Measurements from ENCODE around the gene ADAM15.

ADAM15 gene

DNA sequence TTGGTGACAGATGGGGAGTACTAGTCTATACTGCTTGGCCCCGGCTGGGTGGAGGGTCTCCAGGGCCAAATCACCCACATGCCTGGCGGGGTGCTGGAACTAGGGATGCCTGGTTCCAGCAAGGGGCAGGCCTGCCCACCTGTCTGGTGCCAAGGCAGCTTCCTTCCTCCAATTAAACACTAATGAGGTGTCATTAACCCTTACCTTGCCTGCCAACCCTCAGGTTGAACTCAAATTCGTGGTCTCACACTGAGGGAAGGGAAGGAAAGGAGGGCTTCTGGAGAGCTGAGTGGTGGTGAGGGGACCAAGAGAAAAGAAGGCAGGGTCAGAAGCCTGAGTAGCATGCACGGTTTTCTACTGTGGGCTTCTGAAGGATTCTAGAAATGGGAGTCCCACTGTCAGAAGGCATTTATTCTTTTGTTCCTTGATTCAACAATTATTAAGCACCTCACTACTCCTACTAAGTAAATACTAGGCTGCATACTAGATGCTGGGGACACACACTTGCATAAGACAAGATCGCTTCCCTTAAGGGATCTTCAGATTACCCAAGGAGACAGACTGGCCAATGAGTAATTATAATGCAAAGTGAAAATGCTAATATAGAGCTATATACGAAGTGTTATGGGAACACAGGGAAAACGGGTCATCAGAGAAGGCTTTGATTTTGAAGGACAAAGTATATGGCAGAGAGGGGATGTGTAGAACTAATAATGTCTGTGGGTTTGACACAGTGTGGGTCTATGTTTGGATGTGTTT, 21.6 kb downstream of the ADAM15 start:
- no peak for DNase-seq (ENCODE audit: low spot score)

DNA sequence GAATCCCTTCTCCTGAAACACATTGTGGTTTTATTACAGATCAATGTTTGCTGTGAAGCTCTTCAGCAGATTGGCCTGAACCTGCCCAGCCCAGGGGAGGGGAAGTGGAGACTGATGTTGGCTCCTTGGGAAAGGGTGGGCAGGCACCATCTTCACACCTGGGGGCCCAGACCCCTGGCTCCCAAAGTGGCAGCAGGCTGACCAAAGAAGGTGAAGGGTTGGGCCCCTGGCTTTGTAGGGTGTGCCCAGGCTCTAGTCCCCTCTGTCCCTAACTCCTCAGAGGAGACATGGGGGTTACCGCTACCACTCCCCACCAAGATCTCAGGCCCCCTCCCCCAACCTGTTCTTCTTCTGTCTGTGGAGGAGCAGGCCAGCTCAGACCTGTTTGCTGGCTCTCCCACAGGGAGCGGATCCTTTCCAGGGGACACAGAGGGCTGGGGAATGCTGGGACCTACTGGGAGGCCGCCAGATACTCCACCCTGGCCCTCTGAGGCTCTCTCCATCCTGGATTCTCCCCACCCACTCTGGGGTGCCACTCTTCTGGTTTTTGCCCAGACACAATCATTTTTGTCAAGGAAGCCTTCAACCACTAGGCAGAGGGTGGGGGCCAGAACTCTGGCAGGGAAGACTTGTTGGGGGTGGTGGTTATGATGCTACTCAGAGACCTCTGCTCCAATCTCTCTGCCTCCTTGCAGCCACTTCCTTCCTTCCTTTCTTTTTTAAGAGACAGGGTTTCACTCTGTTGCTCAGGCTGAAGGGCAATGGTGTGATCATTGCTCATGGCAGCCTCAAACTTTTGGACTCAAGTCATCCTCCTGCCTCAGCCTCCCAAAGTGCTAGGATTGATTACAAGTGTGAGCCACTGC, 22.5 kb downstream of the ADAM15 start:
- no peak for DNase-seq (ENCODE audit: low spot score)

DNA sequence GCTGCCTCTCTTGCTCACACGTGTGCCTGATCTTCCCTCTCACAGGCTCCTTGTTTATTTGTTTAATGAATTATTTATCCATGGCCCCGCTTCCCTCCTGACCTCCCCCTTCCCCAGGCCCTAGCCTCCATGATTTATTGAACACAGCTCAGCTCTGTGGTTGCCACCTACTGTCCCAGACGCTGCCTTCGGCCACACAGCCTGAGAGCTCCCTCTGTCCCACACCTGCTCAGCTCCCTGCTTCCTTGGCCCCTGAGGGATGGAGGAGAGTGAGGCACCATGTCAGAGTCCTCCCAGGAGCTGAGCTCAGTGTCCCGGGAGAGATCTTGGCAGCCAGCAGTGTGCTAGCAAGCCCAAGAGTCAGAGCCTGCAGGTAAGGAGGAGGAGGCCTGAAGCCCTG, 24.4 kb downstream of the ADAM15 start:
- no peak for DNase-seq (ENCODE audit: low spot score)

DNA sequence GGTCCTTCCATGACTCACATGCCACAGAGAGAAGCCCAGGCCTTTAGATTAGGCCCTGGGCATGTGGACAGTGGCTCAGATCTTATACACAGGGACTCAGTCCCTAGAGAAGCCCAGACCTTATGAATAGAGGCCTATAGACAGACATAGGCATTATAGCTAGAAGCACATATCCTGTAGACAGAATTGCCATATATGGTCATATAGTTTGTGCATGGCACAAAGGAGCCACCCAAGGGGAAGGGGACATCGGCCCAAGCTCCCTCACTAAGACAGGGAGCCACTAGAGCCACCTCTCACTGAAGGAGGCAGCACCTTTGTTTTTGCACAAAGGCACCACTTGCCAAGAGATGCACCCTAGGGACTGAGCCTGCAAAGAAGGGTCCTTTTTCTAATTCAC, 25.3 kb downstream of the ADAM15 start:
- DNase-seq (ENCODE audit: low spot score), result no peak

DNA sequence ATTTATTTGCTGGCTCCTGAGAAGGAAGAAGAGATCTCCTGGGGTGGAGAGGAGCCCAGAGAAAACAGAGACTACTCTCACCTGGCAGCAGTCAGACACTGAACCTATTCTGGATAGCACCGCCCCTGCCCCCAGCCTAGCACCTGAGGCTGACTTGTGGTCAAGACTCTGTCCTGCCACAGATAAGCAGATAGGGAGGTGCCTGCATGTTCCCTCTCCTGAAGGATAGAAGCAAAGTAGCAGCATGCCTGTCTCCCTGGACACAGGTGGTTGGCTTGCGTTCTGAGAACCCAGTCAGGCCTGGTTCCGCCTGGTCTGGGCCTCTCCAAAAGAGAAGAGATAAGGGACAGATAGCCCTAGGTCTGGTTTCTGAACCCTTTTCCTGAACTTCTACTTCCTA, 26.2 kb downstream of the ADAM15 start:
- no peak for DNase-seq (ENCODE audit: low spot score)

DNA sequence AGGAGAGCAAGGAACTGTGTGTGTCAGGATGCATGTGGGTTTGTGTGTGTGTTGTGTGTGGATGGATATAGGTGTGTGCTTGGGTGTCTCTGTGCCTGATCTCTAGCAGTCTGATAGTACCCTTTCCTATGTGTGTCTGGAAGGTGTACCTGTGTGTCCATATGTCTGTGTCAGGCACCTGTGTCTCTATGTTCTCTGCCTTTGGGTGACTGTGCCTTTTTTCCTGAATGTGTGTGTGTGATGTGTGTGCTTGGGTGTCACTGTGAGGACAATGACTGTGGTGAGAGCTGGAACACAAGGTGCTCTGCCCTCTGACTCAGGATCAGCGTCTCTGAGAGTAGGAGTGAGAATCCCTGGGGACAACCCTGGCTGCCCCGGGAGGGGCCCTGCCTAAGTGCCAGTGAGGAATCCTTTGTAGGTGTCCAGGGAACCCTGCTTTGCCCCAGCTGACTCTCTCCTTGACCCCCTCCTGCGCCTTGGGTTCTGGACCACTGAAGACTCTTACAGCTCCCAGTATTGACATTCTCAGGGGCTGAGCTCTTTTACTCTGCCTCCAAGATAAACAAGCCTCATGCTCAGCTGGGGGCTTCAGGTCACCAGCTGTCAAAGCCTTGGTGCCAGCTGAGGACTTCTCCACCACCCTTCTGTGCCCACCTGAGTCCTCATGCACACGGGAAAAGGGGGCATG, 26.8 kb downstream of the ADAM15 start:
- no peak for DNase-seq (ENCODE audit: low spot score)

DNA sequence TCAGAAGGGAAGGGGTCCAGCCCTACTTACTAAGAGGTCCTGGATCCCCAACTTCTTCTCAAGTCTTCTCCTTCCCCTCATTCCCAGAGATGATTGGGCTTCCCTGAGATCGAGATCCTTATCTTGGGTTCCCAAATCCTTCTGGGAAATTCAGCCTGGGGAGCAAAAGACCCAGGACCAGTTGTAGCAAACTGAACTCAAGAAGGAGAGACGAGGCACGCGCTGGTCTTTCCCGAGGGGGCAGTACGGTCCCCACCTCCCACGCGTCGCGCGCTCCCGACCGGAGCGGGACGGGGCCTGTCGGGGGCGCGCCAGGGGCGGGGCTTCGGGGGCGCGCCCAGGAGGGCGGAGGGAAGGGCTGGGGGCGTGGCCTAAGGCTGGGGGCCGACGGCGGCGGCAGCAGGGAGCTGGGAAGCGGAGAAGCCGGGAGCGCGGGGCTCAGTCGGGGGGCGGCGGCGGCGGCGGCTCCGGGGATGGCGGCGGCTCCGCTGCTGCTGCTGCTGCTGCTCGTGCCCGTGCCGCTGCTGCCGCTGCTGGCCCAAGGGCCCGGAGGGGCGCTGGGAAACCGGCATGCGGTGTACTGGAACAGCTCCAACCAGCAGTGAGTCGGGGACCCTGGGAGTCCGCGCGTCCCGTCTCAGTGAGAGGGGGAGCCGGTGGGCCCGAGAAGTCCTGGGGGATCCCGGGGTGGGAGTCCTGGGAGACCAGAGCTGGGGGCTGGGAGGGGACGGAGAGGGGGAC, 27.5 kb downstream of the ADAM15 start, which contains the start of gene EFNA3:
Gene EFNA3, plus strand, starts transcription at position 369 of the 741 bp plus-strand sequence. Its CDS starts 105 bp downstream, at position 474.
- peak; percentile 93 for DNase-seq (ENCODE audit: low spot score)

DNA sequence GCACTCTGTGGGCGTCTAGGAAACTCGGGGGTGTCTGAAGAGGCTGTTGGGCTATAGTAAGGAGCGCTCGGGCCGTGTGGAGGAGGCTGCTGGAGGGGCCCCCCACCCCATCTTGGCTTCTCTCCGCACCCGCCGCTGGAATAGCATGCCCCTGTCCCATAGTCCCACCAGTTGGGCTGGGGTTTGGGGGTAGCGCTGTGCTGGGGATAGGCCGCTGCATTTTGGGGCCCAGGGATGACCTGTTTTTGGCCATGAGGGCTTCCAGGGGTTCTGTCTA, 28.0 kb downstream of the ADAM15 start:
- no peak for DNase-seq (ENCODE audit: low spot score)

DNA sequence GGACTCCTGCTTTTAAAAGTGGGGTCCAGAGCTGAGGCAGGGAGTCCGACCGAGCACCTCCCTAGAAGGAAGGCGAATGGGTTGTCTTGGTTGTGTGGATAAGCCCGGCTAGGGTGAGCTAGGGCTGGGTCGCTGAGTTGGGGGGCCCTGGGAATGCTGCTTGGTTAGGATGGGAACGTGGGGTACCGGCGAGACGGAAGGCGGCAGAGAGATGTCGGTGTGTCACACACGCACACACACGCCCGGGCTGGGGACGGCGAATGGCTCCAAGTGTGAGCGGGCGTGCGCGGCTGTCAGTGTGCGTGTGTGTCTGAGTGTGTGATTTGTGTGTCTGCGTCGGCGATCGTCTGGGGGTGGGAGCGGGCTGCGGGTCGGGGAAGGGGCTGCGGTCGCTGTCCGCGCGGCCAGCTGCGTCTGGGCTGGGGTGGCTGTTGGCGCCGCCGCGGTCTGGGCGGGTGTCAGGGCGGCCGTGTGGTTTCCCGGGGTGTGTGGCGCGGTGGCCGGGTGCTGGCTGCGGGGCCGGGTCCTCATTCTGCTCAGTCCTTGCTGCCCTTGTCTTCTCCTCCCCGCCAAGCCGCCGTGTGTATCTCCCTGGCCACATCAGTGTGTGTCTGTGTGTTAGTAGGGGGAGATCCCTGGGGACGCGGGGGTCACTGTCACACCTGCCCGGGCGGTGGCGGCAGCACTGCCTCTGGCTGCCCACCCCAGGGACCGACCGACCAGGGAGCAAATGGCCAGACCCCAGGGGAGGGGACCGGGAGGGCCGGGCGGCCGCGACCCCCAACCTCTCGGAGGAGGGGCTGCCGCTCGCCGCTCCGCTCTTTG, 28.6 kb downstream of the ADAM15 start:
- DNase-seq (ENCODE audit: low spot score), result peak; percentile 23

DNA sequence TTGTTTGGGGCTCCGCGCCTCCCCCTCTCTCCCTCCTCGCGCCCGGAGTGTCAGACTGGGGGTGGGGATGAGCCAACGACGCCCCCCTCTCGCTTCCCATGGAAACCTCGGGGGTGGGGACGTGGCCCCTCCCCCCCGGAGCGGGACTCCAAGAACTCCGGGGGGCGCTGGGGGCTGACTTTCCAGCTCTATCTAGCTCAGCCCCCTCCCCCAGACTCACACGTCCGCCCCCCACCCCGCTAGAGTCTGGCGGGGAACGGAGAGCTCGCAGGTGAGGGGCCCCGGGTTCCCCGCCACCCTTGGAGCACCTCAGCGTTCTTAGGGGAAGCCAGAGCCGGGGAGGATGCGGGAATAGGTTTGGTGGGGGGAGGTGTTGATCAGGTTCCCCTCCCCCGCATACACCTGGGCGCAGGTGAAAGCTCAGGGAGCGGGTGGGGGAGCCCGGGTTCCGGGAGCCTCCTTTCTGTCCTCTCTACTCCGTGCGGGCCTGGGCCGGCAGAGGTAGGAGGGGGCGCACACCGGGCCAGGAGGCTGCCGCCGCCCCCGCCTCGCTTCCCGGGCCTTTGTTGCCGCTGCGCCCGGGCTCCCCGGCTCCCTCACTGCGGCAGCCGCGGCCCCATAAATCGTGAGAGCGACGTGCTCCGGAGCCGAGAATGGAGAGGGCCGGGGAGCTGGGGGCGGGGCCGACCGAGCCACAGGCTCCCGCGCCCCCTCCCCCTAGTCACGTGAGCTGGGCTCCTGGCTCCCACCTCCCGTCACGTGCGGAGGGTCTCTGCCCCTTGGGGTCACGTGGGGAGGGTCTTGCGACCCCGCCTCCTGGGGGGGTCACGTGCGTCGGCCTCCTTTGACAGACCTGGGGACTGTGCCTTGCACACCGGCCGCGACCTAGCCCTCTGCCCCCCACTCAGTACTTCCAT, 29.5 kb downstream of the ADAM15 start:
- DNase-seq (ENCODE audit: low spot score), result peak; percentile 77

DNA sequence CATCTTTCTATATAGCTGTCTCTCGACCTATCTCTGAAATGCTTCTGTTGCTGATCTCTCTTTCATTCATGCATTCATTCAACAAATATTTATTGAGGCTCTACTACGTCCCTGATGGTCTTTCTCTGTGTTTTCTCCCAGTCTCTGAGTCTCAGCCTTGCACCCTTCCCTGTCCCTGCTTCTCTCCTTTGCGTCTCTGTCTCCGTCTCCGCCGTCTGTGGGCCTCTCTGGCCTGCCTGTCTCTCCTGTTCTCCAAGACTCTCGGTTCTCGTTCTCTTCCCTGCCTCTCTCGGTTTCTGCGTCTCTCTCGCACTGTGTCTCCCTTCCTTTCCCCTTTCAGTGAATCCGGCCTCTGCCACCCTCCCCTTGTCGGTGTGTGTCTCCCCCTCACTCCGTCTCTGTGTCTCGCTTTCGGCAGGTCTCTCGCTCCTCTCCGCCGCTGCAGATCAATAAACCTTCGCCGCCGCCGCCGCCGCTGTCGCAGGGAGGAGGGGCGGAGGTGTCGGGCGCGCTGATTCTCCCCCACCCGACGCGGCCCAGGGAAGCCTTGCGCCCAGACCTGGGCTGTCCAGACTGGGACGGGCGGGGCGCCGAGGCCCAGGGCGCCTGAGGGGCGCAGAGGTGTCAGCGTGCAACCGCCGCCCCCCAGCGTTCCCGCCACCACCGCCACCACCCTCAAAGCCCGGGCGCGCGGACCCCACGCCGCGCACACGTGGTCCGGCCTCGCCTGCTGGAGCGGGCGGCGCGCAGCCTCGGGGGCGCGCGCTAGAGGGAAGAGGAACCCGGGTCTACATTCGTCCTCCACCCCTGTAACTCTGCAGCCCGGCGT, 30.6 kb downstream of the ADAM15 start:
- no peak for DNase-seq (ENCODE audit: low spot score)

DNA sequence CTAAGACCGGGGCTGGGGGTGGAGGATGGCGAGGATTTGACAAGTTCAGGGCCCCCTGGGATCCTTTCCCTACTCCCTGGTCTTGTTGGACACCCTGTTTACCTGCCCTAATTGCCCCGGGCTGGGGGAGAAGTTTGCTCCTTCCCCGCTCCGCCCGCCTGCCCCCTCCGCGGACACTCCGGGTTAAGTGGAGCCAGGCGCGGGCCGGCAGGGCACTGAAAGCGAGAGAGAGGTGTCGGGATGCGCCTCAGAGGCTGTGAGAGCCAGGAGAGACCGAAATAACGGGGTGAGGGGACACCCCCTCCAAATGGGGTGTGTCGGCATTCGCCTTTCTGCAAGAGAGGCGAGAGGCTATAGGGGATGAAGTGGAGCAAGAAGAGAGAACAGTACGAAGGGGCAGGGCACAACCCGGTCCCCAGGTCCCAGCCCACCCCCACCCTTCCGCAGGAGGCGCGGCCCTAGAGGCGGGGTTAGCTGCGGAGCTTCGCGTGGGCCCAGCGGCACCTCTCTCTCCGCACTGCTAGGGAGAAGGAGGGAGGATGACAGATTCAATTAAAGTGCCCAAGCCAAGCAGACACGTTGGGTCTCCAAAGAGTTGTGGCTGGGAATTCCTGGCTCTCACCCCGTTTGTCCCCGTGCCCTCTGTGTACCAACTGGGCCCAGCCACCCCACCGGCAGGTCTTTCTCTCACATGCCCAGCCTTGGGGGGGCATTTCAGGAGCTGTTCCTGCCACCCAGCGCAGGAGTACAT, 31.4 kb downstream of the ADAM15 start:
- no peak for DNase-seq (ENCODE audit: low spot score)

DNA sequence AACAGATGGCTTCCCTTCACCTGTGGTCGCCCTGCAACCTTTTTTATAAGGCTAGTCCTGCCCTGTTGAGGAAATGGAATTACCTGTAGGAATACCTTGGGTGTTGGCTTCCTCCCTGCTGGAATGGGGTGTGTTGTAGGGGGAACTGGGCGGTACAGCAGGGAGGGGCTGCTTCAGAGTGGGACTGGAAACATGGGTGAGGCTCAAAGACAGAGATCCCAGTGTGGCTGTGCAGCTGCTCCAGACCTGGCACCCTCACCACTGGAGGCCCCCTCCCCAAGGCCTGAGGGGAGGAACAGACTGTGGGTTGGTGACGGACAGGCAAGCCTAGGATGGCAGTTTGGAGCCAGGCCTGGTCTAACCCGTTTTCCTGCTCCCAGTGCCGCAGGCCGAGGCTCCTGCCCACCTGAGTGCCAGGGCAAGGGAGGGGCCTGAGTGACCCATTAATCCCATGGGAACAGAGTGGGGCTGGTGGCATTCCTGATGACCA, 32.0 kb downstream of the ADAM15 start:
- DNase-seq (ENCODE audit: low spot score), result no peak

DNA sequence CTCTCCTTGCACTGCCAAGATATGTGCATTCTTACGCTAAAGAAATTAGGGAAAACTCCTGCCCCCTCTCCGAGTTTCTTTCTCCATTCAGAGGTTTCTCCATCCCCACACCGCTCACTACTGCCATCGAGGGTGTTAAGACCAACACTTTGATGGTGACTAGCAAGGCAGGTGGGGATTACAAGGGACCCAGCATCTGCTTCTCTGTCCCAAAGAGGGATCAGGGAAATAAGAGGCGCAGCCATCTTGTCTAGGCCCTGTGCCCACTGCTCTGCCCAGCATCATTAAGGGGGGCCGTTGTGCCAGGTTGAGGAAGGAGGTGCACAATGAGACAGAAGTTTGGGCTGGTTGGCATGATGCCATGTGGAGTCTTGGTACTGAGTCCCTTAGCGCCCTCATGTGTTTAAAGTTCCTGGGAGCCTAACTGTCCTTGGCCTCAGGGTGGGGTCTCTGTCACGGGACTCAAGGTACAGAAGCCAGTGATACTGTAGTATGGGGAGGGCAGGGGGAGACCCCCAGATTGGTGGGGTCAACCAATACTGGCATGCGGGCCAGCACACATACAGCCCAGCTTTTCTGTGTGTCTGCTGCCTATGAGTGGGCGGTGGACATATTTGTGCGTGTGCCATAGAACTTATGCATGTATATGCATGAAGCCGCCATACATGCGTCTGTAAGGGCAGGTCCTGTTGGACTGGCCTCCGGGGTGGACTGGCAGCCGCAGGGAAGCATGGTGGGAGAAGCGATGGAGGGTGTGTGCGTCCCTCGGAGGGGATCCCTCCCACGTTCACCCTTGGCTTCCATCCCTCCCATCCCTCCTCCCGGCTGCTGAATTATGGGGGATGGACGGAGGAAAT, 33.0 kb downstream of the ADAM15 start:
- no peak for DNase-seq (ENCODE audit: low spot score)

DNA sequence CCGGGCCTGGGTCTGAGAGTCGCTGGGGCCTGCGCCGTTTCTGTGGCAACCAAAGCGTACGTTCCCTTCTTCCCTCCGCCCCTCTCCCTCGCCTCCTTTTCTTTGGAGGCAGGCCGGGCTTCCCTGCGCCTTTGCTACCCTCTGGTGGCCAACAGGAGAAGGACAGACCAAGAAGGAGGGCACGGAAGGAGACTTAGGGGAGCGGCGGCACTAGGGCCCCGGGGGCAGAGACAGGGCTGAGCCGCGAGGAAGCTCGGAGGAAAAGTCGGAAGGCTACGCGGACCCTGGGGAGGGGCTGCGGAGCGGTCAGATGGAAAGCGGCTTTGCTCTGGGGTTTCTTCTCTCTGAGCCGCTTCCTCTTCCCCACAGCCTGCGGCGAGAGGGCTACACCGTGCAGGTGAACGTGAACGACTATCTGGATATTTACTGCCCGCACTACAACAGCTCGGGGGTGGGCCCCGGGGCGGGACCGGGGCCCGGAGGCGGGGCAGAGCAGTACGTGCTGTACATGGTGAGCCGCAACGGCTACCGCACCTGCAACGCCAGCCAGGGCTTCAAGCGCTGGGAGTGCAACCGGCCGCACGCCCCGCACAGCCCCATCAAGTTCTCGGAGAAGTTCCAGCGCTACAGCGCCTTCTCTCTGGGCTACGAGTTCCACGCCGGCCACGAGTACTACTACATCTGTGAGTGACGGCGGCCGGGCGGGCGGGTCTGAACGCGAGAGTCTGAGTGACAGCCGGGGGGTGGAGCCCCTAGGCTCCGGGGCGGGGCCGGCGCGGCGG, 33.8 kb downstream of the ADAM15 start:
- DNase-seq (ENCODE audit: low spot score), result peak; percentile 88

DNA sequence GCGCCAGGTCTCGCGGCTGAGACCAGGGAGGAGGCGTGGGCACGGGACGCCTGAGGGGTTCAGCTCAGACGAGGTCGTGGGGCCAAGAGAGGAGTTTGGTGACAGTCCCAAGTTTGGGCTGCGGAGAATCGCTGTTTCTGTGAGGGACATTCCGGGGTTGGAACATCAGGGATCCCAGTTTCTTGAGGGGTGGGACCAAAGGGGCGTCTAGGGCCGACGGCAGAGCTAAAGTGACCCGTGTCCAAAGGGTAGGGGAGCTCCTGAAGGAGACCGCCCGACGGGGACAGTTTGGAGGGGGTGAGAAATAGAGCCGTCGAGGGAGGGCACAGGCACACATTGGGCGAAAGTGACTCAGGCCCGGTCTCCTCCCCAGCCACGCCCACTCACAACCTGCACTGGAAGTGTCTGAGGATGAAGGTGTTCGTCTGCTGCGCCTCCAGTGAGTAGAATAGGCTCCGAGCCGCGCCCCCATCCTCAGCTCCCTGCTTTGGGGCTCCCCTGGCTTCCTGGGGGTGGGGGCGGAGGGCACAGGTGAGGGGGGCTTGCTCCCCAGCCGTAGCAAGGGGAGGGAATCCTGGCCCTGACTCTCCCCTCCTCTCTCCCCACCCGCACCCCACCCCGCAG, 34.5 kb downstream of the ADAM15 start:
- DNase-seq (ENCODE audit: low spot score), result peak; percentile 31
